Hindlimb muscle (tissue), 1 donor: ENCODE data around the gene EFR3B. TPM values are rescaled to one million over a fixed set of nuclear protein-coding genes. Genes with fewer than 3 reads are reported as not detected.

ENCODE experiments used
- DNase-seq: peaks from one replicate; pipeline ENCODE4 v3.0.0-alpha.2; 2013
- polyA plus RNA-seq: library from polyadenylated mRNA; unstranded; fragments of 120-200 nt; gene quantifications from one replicate; pipeline ENCODE4 v1.2.1, GENCODE V29; 2013; ENCODE audit not compliant: insufficient read length

Gene EFR3B
- polyA plus RNA-seq, 1 donor, result 5.3 TPM

DNA sequence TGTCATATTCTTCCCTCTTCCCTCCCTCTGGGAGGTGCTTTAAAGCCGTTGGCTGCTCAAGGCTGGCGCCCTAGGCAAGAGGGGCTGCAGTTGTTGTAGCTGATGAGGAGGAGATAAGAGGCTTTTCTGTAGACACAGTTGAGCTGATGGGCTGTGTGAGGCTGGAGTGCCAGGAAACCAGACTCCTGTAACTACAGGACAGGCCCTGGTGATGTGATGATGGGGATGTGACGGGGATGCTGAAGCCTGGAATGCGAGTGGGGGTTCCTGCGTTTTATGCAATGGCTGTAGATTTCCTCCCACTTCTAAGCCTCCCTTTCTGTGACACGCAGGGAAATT lies 5.7 kb upstream of the EFR3B start:
- no peak for DNase-seq

DNA sequence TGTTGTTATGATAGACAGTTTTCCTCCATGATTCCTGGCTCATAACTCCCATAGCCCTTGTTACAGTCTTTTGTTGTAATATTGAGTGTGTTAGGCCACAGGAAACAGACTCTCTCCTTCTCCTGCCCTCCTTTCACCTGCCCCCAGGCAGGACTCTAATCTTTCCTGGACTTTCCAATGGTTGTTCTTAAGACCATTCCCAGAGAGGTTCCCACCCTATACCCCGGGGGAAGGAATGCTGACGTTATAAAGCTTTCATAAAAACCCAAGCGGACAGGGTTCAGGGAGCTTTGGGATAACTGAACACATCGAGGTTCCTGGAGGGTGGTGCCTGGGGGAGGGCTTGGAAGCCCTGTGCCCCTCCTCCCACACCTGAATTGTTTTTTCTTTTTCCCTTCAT lies 2.8 kb upstream of the EFR3B start:
- no peak for DNase-seq

DNA sequence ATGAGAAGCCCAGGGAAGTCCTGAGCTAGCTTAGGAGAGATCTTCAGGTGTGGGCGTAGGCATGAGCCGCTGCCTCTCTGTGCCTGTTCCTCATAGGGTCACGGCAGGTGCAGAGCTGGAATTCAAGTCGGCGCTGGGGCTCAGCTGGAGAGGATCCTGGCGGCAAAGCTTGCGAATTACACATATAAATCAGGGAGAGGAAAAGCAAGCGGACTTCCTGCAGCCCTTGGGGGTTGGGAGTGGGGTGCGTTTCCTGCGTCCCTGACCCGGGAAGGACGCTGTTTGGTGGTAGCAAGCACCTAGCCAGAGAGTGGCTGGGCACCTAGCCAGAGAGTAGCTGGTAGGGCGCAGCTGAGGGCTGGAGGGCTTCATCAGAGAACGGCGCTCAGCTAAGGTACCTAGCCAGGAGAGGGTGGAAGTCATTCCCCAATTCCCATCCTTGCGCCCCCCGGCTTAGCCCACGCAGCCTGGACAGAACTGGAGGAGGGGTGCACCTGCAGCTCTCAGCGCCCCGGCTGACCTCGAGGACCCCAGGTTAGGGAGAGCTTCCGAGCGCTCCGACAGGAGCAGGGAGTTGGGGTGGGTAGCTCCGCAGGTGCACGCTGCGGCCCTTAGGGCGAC lies 459 bp upstream of the EFR3B start:
- DNase-seq, result no peak

DNA sequence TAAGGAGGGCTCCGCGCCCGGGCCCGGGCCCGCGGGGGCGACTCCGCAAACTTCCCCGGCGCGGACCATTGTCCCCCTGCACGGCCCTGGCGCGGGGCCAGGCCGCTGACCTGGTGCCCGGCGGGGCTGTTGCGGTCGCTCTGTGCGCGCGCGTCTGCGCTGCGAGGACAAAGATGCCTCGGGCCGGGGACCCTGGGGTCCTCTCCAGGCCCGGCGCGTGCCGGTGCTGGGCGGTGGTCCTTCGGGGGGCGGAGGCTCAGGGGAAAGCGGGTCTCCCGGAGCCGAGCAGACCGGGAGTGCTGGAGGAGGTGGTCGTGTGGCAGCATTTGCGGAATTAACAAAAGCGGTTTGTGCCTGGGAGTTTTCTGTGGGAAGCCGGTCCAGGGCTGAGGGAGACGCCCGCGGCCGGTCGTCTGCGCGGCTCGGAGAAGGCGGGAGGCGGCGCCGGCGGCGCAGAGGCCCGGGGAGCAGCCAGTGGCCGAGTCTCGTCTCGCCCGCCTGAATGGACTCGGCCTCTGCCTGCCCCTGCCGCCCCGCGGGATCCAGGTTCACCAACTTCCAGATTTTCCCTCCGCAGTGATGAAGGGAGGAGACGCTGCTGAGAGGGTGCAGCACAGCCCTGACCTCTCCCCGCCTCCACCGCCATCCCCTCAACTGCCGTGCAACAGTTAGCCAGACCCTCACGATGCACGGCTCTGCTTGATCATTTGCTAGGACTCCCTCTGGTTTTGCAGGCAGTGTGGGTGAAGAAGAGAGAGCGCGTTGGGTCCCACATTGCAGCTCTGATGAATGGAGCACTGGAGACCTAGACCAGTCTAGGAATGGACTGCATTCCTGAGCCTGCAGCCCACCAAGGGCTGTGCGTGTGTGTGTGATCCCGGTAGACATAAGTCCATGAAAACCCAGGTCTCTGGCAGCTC lies 705 bp downstream of the EFR3B start:
- peak; percentile 45 for DNase-seq

DNA sequence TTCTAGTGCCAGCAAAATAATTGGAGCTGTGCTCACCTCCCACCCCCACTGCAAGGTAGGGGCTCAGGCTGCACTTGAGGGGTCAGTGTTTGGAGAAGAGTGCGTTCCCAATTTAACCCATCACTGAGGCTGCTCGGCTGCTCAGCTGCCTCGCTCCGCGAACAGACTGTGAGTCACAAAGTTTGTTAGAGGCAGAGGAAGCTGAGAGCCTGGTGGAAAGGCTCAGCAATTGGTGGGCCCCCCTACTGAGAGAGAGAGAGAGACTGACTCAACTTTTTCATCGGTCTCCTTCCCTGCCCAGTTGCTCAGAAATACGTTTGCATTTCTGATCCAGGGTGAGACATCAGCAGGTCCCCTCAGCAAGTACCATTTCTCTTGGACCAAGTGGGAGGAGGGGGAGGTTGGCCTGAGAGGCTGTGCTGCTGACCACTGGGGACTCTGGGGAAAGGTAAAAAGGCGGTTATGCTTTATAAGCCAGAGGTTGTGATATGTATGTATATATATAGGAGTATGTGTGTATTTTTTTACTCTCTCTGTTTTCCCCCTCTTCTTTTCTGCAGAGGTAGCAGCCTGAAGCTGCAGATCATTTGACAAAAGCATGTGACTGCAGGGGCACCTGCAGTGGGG lies 1.5 kb downstream of the EFR3B start:
- DNase-seq, result no peak

DNA sequence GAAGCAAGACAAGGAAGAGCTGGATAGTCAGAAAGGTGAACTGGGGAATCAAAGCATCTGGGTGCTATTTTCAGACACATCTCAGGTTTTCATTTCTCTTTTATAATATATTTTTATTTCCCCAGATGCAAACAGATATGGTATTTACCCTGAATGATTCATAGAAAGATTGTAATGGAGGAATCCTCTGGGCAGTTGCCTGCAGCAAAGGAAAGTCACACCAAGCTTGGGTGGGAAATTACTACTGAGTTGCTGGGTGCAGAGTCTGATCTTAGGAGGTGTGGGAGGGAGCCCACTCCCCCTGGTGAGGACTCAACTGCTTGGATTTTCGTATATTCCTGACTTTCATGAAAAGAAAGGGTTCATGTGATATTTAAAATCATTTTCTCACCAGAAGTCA lies 2.1 kb downstream of the EFR3B start:
- no peak for DNase-seq

DNA sequence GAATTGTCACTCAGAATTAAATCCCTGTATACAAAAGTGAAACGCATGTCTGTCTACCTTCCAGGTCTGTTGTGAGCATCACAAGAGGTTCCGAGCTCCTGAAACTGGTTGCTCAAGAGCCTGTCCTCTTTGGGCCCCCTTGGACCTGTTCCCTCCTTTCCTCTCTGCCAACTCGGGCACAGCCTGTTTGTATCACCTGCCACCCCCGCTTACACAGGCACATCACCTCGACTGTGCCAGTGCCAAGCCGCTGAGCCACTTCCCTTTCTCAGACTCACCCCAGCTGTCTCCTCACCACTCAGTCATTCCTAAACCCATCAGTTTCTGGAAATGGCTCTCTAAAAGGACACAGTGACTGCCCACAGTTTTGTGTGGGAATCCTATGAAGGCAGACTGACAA lies 3.1 kb downstream of the EFR3B start:
- no peak for DNase-seq

DNA sequence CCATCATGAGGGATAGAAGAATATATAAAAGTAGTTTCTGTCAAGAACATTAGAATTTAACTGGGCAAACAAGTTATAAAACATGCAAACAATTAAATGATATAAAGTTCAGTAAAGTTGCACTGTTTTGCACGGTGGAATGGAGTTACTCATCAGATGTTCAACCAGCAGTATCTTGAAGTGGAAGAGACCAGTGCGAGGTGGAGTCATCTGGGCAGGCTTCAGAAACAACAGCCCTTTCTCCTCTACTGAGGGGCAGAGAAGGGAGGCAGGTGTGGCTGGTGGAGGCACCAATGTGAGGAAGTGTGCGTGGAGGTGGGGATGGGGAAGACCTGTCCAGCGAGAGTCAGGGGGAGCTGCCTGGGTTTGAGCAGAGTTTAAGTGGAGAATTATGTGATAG lies 7.5 kb downstream of the EFR3B start:
- DNase-seq, result no peak

DNA sequence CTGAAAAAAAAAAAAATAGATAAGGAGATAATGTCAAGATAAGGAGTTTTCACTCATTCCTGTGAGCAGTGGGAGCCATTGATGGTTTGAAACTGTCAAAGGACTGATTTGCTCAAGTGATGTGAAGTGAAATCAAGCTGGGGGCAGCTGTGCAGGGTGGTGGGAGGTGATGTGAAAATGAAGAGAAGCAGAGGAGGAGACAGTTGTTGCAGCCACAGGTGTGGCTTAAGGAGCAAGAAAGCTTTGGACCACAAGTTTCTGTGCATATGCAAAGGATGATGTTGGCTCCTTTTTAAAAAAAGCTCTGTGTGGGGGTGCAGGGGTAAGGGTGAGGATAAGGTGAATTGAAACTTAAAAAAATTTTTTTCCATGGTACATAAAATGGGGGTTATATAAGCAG lies 8.3 kb downstream of the EFR3B start:
- no peak for DNase-seq

DNA sequence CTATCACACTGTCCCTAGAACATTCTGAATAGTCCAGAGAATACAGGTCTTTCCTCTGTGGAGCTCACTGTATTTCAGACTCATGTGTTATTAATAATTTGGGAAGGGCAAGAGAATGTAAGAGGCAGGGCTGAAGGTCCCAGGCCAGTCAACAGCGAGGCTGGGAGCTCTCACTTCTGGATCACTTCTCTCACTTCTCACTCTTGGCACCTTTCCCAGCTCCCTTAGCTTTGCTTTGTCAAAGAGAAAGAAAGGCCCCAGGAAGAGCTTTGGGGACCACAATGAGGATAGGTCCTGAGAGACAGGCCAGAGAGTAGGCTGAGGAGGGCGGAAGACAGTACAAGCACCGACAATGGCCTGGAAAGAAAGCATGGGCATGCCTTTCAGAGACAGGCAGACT lies 11.2 kb downstream of the EFR3B start:
- no peak for DNase-seq

DNA sequence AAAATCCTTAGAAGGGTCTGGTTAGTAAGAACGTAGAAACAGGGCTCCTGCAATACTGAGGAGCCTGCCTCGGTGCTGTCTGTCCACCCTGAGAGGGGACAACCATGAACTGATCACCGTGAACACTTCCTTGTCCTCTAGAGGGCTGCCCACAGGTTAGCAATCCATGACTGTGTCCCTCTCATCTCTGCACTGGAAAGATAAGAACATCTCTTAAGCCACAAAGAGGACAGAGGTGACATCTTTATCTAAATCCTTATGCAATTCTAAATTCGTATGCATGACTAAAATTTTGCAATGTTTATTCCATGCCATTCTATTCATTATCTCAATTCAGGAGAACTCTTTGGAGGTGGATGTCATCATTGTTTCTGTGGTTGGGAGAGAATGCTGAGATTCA lies 12.8 kb downstream of the EFR3B start:
- no peak for DNase-seq

DNA sequence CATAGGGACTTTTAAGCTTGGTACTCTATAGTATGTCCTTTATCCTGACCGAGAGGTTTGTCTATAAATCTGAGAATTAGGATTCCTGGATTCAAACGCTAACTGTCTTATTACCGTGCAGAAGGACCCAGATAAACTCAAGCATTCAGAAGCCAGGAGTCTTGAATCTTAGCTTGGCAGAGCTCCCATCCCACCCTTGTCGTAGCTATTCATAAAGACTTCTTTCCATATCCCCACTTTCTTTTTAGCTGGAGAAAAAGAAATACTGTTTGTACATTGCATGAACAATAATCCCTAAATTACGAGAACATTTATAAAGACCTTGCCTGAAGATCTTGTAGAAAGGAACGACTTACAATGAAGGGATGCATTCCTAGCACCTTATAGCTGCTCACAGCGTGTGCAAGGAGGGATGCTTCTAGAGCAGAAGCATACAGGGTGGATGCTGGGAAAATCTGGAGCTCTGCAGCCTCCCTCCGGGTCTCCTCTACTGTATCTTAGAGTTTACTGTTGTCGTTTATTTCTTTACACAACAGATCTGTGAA lies 13.6 kb downstream of the EFR3B start:
- no peak for DNase-seq

DNA sequence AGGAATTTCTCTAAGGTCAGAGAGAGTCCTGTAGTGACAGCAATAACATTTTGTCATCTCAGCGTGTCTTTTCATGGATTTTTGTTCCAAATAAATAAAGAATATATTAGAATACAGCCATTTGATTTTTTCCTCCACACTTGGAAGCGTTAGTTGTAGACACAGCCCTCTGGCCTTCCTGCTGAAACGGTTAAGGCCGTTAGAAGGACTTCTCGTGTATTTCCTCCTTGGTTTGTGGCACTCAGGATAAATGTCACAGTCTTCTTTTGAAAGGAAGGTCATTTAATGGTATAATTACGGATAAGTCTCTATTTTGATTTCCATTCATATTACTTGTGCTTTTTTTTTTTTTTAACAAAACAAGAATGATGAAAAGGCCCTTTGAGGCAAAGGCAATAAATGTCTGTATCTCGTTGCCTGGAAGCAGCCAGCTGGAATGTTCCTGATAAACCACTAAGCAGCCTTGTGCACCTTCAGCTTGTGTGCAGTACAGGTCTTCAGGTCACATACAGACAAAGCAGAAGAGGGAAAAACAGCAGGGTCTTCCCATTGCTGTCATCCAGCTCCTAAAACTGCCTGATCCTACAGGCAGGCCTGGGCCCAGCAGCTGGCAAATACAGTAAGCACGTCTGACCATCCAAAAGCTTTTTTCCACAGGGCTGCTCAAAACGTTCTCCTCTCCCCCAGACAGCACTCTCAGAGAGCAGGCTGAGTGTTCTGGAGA lies 14.4 kb downstream of the EFR3B start:
- no peak for DNase-seq

DNA sequence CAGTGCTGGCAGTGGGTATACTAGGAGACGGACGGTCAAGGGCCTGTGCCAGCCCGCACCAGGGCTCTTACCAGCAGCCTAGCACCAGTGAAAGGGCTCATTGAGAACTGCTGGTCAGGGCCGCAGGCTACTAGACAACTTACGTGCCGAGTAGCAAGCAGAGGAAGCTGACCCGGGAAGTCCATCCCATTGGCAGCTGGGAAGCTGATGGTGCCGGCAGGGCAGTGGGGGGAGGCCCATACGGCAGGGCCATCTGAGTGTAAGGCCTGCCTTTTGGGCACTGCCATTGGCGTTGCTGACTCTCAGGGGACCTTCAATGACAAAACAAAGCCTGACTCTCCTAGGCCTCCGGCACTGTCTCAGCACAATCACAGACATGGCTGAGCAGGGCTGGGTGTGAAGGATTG lies 20.6 kb downstream of the EFR3B start:
- DNase-seq, result no peak

DNA sequence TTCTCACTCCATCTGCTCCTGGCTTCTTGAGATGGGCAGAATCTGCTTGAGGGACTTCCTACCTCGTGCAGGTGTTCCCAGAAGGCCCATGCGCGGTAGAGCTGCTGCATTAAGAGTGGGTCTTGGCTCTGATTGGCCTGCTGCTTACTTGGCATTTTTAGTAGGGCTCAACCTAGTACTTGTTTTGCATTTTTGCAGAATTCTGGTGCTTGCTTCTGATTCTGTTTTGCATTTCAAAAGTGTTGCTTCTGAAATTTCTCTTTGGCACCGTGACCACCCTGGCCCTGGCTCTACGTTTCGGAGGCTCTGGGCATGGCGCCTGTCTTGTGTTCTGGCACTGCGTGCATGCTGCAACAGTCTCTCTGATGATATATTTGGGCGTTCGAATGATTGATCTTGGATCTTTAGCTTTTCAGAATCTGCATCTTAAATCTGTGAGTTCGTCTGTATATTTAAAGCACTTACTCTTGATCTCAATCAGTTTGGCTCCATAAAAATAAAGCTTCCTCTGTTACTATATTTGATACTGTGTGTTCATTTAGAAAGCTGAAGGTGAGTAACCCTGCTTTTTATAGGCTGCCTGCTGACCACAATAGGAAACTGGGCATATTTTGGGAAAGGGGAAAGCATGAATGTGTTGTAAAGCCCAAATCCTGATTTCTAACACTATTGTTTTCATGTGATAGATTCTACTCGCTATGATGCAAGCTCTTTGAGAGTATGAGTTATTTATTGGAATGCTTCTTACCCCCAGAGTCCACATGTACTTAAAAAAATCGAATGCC lies 22.2 kb downstream of the EFR3B start:
- no peak for DNase-seq

DNA sequence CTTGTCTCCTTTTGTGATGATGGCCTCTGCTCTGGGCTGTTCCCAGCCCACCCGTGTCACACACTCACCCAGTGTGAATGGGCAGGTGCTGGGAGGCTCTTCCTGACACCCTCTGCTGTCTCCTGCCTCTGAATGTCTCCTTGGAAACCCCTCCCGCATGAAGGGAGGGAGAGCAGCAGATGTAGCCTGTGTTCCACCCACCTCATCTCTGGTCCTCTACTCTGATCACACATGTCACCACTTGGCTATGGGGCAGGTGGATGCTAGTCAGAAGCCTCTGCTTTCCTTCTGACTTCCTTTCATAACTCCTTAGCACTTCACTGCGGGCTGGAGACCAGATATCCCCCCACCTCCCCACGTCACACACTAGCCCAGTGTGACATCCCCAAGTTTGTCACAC lies 23.9 kb downstream of the EFR3B start:
- no peak for DNase-seq

DNA sequence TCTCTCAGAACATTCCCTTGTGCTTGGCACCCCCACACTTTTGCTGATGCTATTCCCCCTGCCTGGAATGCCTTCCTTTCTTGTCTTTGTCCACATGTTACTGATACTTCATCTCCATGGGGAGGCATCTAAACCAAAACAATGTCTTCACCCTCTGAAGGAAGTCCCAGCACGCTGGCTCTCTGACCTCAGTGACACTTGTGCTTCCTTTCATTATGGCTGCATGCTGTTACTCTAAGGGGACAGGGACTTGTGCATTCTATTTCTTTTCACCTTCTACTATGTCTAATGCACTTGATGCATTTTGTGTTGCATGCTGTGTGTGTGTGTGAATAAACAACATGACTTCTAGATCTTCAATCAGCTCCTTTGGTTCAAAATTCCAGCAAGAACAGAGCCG lies 24.6 kb downstream of the EFR3B start:
- DNase-seq, result no peak

DNA sequence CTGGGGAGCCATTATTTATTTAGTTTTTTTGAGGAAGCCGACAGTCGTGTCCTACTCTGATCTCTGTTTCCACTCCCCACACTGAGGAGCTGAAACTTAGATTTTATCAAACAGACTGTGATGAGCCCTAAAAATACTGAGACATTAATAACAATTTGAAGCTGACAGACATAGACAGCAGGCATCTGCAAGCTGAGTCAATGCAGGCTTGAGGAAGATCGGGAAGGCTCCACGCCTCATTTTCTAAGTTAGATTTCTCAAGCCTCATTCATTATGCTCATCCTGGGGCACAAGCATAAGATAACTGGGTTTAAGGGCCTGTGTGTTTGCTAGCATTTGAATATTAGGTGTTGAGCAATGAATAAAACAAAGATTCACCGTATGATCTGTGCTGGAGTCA lies 26.3 kb downstream of the EFR3B start:
- no peak for DNase-seq

DNA sequence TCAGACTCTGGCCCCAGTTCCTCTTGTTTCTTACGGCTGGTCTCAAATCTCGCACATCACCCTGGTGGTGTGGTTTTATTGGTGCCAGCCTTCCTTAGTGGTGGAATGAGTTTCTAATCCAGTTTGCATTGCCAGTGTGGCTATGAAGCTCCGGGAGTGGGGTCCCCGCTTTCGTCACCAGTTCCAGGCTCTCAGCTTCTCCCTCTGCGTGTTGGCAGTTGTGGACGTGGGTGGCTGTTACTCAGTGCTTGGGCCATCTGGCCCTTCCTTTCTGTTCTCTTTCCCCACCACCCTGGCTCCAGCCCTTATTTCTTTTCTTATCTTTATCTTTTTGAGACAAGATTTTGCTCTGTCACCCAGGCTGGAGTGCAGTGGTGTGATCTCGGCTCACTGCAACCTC lies 30.1 kb downstream of the EFR3B start:
- no peak for DNase-seq

DNA sequence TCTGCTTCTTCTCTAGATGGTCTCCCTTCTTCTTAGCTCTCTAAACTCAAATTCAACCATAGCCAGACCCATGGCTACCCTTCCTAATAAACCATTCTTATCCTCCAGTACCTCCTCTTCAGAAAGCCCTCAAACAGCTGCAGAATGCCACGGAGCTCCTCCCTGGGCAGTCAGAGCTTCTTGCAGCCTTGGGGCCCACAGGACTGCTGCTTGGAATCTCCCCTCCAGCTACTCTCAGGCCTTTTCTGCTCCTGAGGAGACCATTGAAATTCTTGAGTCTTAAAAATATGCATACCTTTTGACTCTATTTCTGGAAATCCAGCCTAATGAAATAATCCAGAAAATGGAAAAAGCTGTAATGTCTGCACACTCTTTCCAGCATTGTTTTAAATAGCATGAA lies 30.7 kb downstream of the EFR3B start:
- no peak for DNase-seq

DNA sequence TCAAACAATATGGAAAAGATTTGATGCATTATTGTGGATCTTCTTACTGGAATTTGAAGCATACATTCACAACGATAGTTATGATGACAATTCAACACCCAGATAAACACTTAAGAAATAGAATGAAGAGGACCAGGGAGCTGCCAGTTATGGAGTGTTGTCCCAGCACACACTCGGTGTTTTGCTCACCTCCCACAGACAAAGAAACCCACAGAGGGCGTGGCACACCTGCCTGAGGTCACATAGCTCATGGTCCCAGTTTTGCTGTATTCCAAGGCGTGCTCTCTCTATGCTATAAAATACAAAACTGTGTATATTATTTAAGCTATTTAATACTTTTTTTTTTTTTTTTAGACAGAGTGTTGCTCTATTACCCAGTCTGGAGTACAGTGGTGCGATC lies 31.1 kb downstream of the EFR3B start:
- no peak for DNase-seq

DNA sequence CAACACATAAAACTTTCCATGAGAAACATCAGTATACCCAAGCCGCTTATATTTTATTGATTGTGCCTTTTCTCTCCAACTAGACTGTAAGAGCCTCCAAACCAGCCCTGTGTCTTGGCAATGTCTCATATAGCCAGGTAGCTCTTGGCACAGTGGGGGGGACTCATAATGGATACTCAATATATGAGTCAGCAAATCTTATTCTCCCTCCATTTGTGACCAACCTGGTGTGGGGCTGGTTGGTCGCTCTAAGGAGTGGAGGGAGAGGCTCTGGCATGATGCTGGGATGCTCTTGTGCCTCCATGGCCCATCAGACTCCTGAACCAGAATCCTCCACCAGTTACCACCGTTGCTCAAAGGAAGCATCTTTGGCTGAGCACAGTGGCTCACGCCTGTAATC lies 32.0 kb downstream of the EFR3B start:
- no peak for DNase-seq
